ENCODE measurements around the gene EPB41L4A.

- TF ChIP-seq GATA3 (IDR thresholded peaks at IDR 0.05; ENCODE audit: low read depth, low read length) (no peak), GATA2 (IDR thresholded peaks at IDR 0.05; ENCODE audit: low read depth, low read length) (no peak)
Measured at GRCh38 chr5:112154940-112155686, 264.0 kb downstream of the EPB41L4A start.

Measured in SH-SY5Y (cell line).